Stimulated activated effector memory CD8-positive, alpha-beta T cell treated with anti-CD3 and anti-CD28 coated beads, Interleukin-12 subunit alpha, Interleukin-12 subunit beta, amount 100 ng/mL, for 72 hours (primary cell): ENCODE data around the gene RSPO1.
A peak's percentile ranks its signal among the peaks of the same experiment; 100 is the strongest.
"Not testable (repeated sequence)": the region's sequence is repeated elsewhere in the genome, so short reads cannot be mapped to it uniquely, and the experiment has no call there.

Source experiments
- ATAC-seq: fragments of 150-1000 bp; cut with Tn5 transposase; 2 replicates; pipeline ENCODE4 v1.10.0; 2021
- DNase-seq, 2 donors: peaks; one replicate each; pipeline ENCODE4 v3.0.0; 2021 to 2022; ENCODE audit warnings: low spot score in 2 of 2
- H3K27ac Mint-ChIP-seq: one replicate; pipeline ENCODE4 v1.8.0; 2022; ENCODE audit warnings: mild to moderate bottlenecking, mixed read lengths
- H3K36me3 Mint-ChIP-seq: one replicate; pipeline ENCODE4 v1.8.0; 2022; ENCODE audit warnings: mild to moderate bottlenecking, mixed read lengths
- H3K4me1 Mint-ChIP-seq: one replicate; pipeline ENCODE4 v1.8.0; 2022; ENCODE audit warnings: mixed read lengths
- H3K4me3 Mint-ChIP-seq: one replicate; pipeline ENCODE4 v1.8.0; 2022; ENCODE audit warnings: mild to moderate bottlenecking, mixed read lengths
- H3K9me3 Mint-ChIP-seq: one replicate; pipeline ENCODE4 v1.8.0; 2022; ENCODE audit warnings: mixed read lengths

The RSPO1 gene

GRCh38 chr1:37634244-37634991 is at the start of gene RSPO1:
Gene RSPO1 (minus strand): TSS chr1:37634892. CDS start chr1:37629661, 5,231 bp downstream.
- Mint-ChIP-seq H3K9me3 (no peaks in the 10 kb centered on the region), H3K4me3 (peak within 1 kb of the TSS; percentile 10), H3K36me3 (no peaks in the 10 kb centered on the region), H3K4me1 (peaks cover 17% of the 10 kb centered on the region), H3K27ac (no peak within 1 kb of the TSS)
- ATAC-seq, result peak; percentile 48
- no peak for DNase-seq

DNA sequence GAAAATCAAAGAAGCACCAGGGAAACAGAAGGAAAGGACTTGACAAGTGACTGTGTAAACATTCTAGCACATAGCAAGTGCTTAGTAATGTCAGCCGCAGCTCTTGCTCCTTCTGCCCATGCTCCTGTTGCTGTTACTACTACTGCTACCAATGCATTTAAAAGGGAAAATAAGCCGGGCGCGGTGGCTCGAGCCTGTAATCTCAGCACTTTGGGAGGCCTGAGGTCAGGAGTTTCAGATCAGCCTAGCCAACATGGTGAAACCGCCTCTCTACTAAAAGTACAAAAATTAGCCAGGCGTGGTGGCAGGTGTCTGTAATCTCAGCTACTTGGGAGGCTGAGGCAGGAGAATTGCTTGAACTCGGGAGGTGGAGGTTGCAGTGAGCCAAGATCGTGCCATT is 49.5 kb upstream of the RSPO1 start:
- H3K9me3 Mint-ChIP-seq, DNase-seq, H3K4me3 Mint-ChIP-seq, H3K4me1 Mint-ChIP-seq, ATAC-seq: not testable (repeated sequence)
- Mint-ChIP-seq H3K36me3 (peaks cover 89% of the 10 kb centered on the region), H3K27ac (peak overlapping the region; percentile 43)

- ATAC-seq (peak; percentile 65), DNase-seq (peak; percentile 68 to 84)
- Mint-ChIP-seq H3K4me3 (no peak overlapping the region), H3K4me1 (no peaks in the 10 kb centered on the region), H3K27ac (no peak overlapping the region), H3K9me3 (no peaks in the 10 kb centered on the region), H3K36me3 (peaks cover 74% of the 10 kb centered on the region)
These were observed 47.8 kb upstream of the RSPO1 start for GRCh38 chr1:37682334-37682987.

DNA sequence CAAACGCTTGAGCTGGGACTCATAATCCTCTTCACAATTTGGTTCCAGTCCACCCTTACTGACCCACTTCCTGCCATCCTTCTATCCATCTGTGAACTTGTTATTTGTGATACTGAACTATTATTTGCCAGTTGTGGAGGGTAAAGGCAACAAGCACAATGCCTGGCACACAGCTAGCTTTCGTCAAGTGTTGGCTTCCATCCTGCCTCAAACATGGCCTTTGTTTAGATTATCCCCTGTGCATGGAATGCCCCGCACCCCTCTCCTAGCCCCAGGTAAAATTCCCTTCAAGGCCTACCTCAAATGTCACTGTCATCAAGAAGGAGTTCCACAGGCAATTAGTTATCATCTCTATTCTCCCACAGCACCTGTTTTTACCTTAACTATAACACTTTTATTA is 46.2 kb upstream of the RSPO1 start:
- H3K9me3 Mint-ChIP-seq, result no peaks in the 10 kb centered on the region
- DNase-seq (no peak), ATAC-seq (no peak)
- H3K4me3 Mint-ChIP-seq, result no peak overlapping the region
- no peaks in the 10 kb centered on the region for H3K4me1 Mint-ChIP-seq
- no peak overlapping the region for H3K27ac Mint-ChIP-seq
- peaks cover 59% of the 10 kb centered on the region for H3K36me3 Mint-ChIP-seq

- no peak overlapping the region for H3K4me3 Mint-ChIP-seq
- peaks cover 28% of the 10 kb centered on the region for H3K36me3 Mint-ChIP-seq
- H3K9me3 Mint-ChIP-seq, result no peaks in the 10 kb centered on the region
- no peak for ATAC-seq
- peaks cover 9% of the 10 kb centered on the region for H3K4me1 Mint-ChIP-seq
- H3K27ac Mint-ChIP-seq, result no peak overlapping the region
- no peak for DNase-seq
These were observed 43.1 kb upstream of the RSPO1 start for GRCh38 chr1:37677808-37678207.

GRCh38 chr1:37677143-37677439 is 42.4 kb upstream of the RSPO1 start:
- H3K9me3 Mint-ChIP-seq, result no peaks in the 10 kb centered on the region
- H3K4me3 Mint-ChIP-seq, result no peak overlapping the region
- peaks cover 21% of the 10 kb centered on the region for H3K36me3 Mint-ChIP-seq
- ATAC-seq (no peak), DNase-seq (no peak)
- no peak overlapping the region for H3K27ac Mint-ChIP-seq
- H3K4me1 Mint-ChIP-seq, result peaks cover 9% of the 10 kb centered on the region

DNA sequence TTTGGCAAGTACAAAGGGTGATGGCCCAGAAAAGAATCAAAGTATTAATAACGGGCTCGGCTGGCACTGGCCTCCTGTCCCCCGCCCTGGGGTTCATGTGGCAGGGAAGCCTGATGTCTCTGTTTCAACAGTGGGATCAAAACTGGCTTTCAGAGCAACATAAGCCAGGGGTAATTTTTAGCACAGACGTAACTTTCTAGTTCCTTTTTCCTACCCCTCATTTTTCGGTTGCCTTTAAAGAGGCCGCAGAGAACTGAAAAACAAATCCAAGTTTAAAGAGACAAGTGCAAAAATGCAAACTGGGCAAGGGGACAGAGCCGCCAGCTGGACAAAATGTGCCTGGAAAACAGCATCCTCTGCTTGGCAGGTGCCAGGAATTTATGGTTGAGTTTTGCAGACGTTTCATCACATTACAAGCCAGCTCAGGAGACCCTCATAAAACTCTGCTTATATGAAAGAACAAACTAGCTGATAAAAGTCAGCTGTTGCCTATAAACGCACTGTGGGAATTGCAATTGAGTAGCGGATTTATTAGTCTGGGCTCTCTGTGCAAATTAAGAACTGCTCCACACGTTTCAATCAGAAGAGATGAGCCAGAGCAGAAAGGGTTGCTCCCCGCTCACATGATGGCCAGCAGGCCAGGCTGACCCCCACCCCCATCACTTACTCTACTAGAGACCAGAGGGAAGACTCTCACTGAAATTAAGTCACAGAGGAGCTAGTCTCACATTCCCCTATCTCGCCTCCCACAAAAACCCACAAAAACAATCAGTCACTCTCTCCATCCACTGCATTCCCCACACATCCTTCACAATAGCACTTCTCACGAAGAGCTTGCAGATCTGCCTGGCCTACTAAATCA is 41.8 kb upstream of the RSPO1 start:
- no peak for DNase-seq

DNA sequence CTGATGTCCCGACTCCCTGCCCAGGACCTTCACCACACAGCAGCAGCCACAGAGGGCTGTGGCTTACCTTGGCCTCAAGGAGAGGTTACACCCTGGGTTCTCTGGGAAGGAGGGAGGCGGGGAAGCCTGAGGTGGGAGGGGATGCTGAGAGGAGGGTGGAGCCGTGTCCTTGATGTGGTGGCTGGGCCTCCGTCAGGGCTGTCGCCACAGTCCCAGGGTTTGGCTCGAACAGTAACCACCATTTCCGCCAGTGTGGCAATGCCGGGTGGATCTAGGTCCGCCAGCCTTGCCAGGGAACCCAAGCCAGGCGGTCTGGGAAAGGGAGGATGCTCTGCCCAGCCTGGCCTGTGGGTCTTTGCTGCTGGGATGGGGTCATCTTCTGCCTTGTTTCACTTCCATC is 39.2 kb upstream of the RSPO1 start:
- H3K4me3 Mint-ChIP-seq, result peak overlapping the region; percentile 48
- H3K9me3 Mint-ChIP-seq, result no peaks in the 10 kb centered on the region
- ATAC-seq (peak; percentile 82), DNase-seq (peak; percentile 14 to 52)
- H3K36me3 Mint-ChIP-seq, result no peaks in the 10 kb centered on the region
- H3K4me1 Mint-ChIP-seq, result peaks cover 9% of the 10 kb centered on the region
- peak overlapping the region; percentile 61 for H3K27ac Mint-ChIP-seq

More for the DNA sequence above, 41.8 kb upstream of the RSPO1 start:
- H3K27ac Mint-ChIP-seq, result no peak overlapping the region
- H3K4me3 Mint-ChIP-seq, result no peak overlapping the region
- ATAC-seq, result no peak
- peaks cover 9% of the 10 kb centered on the region for H3K4me1 Mint-ChIP-seq
- no peaks in the 10 kb centered on the region for H3K9me3 Mint-ChIP-seq
- H3K36me3 Mint-ChIP-seq, result peaks cover 15% of the 10 kb centered on the region

- Mint-ChIP-seq H3K4me3 (no peak overlapping the region), H3K27ac (no peak overlapping the region), H3K4me1 (peaks cover 9% of the 10 kb centered on the region), H3K36me3 (no peaks in the 10 kb centered on the region), H3K9me3 (no peaks in the 10 kb centered on the region)
- ATAC-seq (no peak), DNase-seq (no peak)
These were observed 37.6 kb upstream of the RSPO1 start for GRCh38 chr1:37672136-37672870.

DNA sequence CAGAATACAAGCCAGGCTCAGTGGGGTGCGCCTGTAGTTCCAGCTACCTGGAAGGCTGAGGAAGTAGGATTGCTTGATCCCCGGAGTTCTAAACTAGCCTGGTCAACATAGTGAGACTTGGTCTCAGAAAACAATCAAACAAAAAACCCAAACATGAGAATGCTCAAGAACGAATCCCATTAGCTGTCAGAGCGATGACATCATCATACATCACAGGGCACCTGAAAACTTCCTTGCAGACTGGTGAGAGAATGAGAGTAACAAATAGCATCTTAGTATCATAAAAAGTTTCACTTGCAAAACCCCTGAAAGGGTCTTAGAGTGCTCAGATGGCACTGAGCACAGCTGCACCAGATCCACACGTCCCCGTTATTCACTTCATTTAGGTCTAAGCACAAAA is 36.6 kb upstream of the RSPO1 start:
- no peaks in the 10 kb centered on the region for H3K9me3 Mint-ChIP-seq
- H3K36me3 Mint-ChIP-seq, result no peaks in the 10 kb centered on the region
- H3K4me1 Mint-ChIP-seq, result peaks cover 9% of the 10 kb centered on the region
- no peak for ATAC-seq
- DNase-seq, result no peak
- no peak overlapping the region for H3K27ac Mint-ChIP-seq
- no peak overlapping the region for H3K4me3 Mint-ChIP-seq

DNA sequence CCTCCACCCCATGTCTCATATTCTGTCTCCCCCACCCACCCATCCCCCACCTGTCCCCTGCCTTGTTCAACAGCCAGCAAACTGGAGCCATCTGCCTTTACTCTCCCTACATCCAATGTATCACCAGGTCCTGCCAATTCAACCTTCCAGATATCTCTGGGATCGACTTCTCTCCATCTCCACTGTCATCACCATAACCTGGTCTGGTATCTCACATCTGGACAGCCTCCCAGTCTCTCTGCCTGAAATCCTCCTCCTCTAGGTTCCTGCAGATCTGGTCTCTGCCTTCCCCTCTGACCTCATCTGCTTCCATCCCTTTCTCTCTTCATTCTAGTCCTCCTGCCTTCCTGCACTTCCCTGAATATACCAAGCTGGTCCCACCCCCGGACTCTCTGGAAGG is 35.4 kb upstream of the RSPO1 start:
- ATAC-seq, result no peak
- no peaks in the 10 kb centered on the region for H3K36me3 Mint-ChIP-seq
- no peak overlapping the region for H3K27ac Mint-ChIP-seq
- no peaks in the 10 kb centered on the region for H3K9me3 Mint-ChIP-seq
- peaks cover 9% of the 10 kb centered on the region for H3K4me1 Mint-ChIP-seq
- no peak for DNase-seq
- no peak overlapping the region for H3K4me3 Mint-ChIP-seq

GRCh38 chr1:37667023-37667671 is 32.5 kb upstream of the RSPO1 start:
- H3K4me1 Mint-ChIP-seq, result no peaks in the 10 kb centered on the region

DNA sequence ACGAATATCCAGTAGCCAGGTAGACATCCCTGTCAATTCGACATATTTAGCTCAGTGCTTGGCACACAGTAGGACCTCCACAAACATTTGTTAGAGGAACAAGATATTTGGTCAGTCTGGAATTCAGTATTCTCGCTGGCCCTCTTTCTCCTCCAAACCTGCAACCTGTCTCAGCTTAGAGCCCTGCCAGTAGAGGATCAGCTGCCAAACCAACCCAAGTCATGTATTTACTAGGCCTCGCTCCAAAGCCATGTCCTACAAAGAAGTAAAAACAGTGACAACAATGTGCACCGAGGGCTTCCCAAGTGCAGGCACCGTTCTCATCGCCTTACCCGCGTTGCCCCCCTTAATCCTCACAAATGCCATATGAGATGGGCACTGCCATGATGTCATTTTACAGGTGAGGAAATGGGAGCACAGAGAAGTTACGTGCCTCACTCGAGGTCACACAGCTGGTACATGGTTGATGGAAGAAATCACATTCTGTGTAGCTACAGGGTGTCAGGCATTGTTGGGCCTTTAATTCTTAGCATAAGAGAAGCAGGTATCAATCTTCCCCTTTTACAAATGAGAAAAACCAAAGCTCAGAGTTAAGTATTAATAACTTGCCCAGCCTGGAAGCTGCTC is 31.7 kb upstream of the RSPO1 start:
- Mint-ChIP-seq H3K4me1 (no peaks in the 10 kb centered on the region), H3K4me3 (no peak overlapping the region), H3K9me3 (no peaks in the 10 kb centered on the region), H3K36me3 (no peaks in the 10 kb centered on the region), H3K27ac (no peak overlapping the region)
- ATAC-seq, result no peak
- no peak for DNase-seq

More at GRCh38 chr1:37667023-37667671, 32.5 kb upstream of the RSPO1 start:
- DNase-seq (no peak), ATAC-seq (no peak)
- Mint-ChIP-seq H3K9me3 (no peaks in the 10 kb centered on the region), H3K4me3 (no peak overlapping the region), H3K36me3 (no peaks in the 10 kb centered on the region), H3K27ac (no peak overlapping the region)

GRCh38 chr1:37663426-37664000 is 28.8 kb upstream of the RSPO1 start:
- Mint-ChIP-seq H3K4me3 (no peak overlapping the region), H3K9me3 (no peaks in the 10 kb centered on the region), H3K27ac (no peak overlapping the region), H3K4me1 (no peaks in the 10 kb centered on the region), H3K36me3 (no peaks in the 10 kb centered on the region)
- ATAC-seq (no peak), DNase-seq (no peak)
